GM18502 (cell line): ENCODE data around the gene ST7L.
A peak's percentile ranks its signal among the peaks of the same experiment; 100 is the strongest.

Source experiments
- ATAC-seq: cut with Tn5 transposase; IDR thresholded peaks from one replicate; pipeline ENCODE4 v1.9.1; 2021; ENCODE audit warnings: mild to moderate bottlenecking; ENCODE audit not compliant: unreplicated experiment, poor library complexity

The ST7L gene

GRCh38 chr1:112520166-112520565 is 98.8 kb downstream of the ST7L start:
- no peak for ATAC-seq

- ATAC-seq, result no peak
Measured at GRCh38 chr1:112518186-112518585, 100.8 kb downstream of the ST7L start.

- ATAC-seq, result no peak
Measured at GRCh38 chr1:112517646-112518045, 101.3 kb downstream of the ST7L start.

GRCh38 chr1:112517231-112517630 is 101.7 kb downstream of the ST7L start:
- ATAC-seq, result no peak

GRCh38 chr1:112516141-112516540 is 102.8 kb downstream of the ST7L start:
- ATAC-seq, result no peak

- ATAC-seq, result no peak
Measured at GRCh38 chr1:112515311-112516009, 103.5 kb downstream of the ST7L start.

- ATAC-seq, result no peak
Measured at GRCh38 chr1:112514901-112515300, 104.0 kb downstream of the ST7L start.

GRCh38 chr1:112513112-112513870 is 105.7 kb downstream of the ST7L start:
- ATAC-seq, result no peak

- no peak for ATAC-seq
Measured at GRCh38 chr1:112511897-112512296, 107.0 kb downstream of the ST7L start.

- ATAC-seq, result no peak
Measured at GRCh38 chr1:112510340-112510739, 108.6 kb downstream of the ST7L start.

GRCh38 chr1:112509660-112510178 is 109.2 kb downstream of the ST7L start:
- ATAC-seq, result no peak

- peak; percentile 21 for ATAC-seq
Measured at GRCh38 chr1:112509005-112509659, 109.8 kb downstream of the ST7L start.

GRCh38 chr1:112508278-112509004 is 110.5 kb downstream of the ST7L start, which contains the start of gene WNT2B:
WNT2B (plus strand) TSS chr1:112508965; CDS start chr1:112509263, 298 bp downstream.
- peak; percentile 66 for ATAC-seq

GRCh38 chr1:112507921-112508277 is 111.0 kb downstream of the ST7L start:
- ATAC-seq, result peak; percentile 17

GRCh38 chr1:112507336-112507735 is 111.6 kb downstream of the ST7L start:
- no peak for ATAC-seq

GRCh38 chr1:112506731-112507130 is 112.2 kb downstream of the ST7L start:
- ATAC-seq, result no peak

GRCh38 chr1:112506306-112506705 is 112.6 kb downstream of the ST7L start:
- ATAC-seq, result no peak

- ATAC-seq, result no peak
Measured at GRCh38 chr1:112505878-112506277, 113.1 kb downstream of the ST7L start.

- ATAC-seq, result no peak
Measured at GRCh38 chr1:112505400-112505785, 113.5 kb downstream of the ST7L start.

GRCh38 chr1:112504661-112505399 is 114.1 kb downstream of the ST7L start:
- ATAC-seq, result no peak
